ENCODE results near the gene KCNK15.

Gene KCNK15

GRCh38 chr20:44790638-44791393 is 45.2 kb downstream of the KCNK15 start:
- DNase-seq = no peak

- DNase-seq = no peak
Measured at GRCh38 chr20:44792796-44793195, 47.1 kb downstream of the KCNK15 start.

- no peak for DNase-seq
Measured at GRCh38 chr20:44795836-44796235, 50.2 kb downstream of the KCNK15 start.

GRCh38 chr20:44796311-44796710 is 50.6 kb downstream of the KCNK15 start:
- DNase-seq = no peak

- DNase-seq = no peak
Measured at GRCh38 chr20:44796758-44797457, 51.2 kb downstream of the KCNK15 start.

GRCh38 chr20:44799691-44800090 is 54.0 kb downstream of the KCNK15 start:
- DNase-seq = no peak

GRCh38 chr20:44800391-44801046 is 54.9 kb downstream of the KCNK15 start:
- no peak for DNase-seq
